ENCODE measurements around the gene RAB12. TPM values are rescaled to one million over a fixed set of nuclear protein-coding genes. Genes with fewer than 3 reads are reported as not detected.

RAB12 gene
- total and polyA plus RNA-seq, 2 of the 8 experiments (the other 6 are each of a cell fraction or from before 2014, with no cell fraction given) = 19.7 to 45.9 TPM

GRCh38 chr18:8673256-8674209 is 64.3 kb downstream of the RAB12 start (continued):
- no peak for TF ChIP-seq SAP30 (IDR thresholded peaks at IDR 0.05; ENCODE audit: insufficient read depth, insufficient replicate concordance, low read length)
- no peak for TF ChIP-seq TAF1 (IDR thresholded peaks at IDR 0.05; ENCODE audit: low read depth, low read length)
